ENCODE measurements around the gene BBOF1. TPM values are rescaled to one million over a fixed set of nuclear protein-coding genes. Genes with fewer than 3 reads are reported as not detected.

BBOF1 gene
- total and polyA plus RNA-seq, 2 donors (not counting 1 experiment from before 2014, with no cell fraction given): 0.49 to 2.6 TPM

- intact Hi-C loops (cut with micrococcal nuclease): loop anchor here (10.0 kb wide), 1 partner anchor 1970 kb away; the partner anchor contains the start of genes IFT43 and TGFB3
- POLR2A ChIA-PET: no interaction called here
Measured at GRCh38 chr14:74015176-74015575, 4.0 kb upstream of the BBOF1 start.

GRCh38 chr14:74015963-74016362, 3.2 kb upstream of the BBOF1 start:
- H3K9ac ChIP-seq (ENCODE audit: low read length): no peak overlapping the region
- no peak overlapping the region for H3K4me3 ChIP-seq (ENCODE audit: control extremely low read depth in 1 of 5, extremely low read depth in 1 of 5, insufficient read depth in 1 of 5, low read depth in 2 of 5, low read length in 4 of 5)
- intact Hi-C loops (cut with micrococcal nuclease): loop anchor here (10.0 kb wide), 1 partner anchor 1969 kb away; the partner anchor contains the start of genes IFT43 and TGFB3
- H3K4me1 ChIP-seq (ENCODE audit: control insufficient read depth in 2 of 2, insufficient read depth in 2 of 2, low read length in 2 of 2): peaks cover 5 to 12% of the 10 kb centered on the region in 2 donors
- no peaks in the 10 kb centered on the region for H3K79me2 ChIP-seq (ENCODE audit: control insufficient read depth, insufficient read depth, low read length)
- CTCF ChIA-PET: interaction anchor here (0.6 kb wide), 1 partner anchor 64 kb away, joined by 3 read pairs; no protein-coding TSS in a partner anchor
- H2AFZ ChIP-seq (ENCODE audit: insufficient read depth, low read depth, low read length, poor library complexity, severe bottlenecking): no peak overlapping the region
- H3K9me3 ChIP-seq (ENCODE audit: control extremely low read depth in 1 of 3, control insufficient read depth in 2 of 3, insufficient read depth in 1 of 3, low read length in 2 of 3): no peaks in the 10 kb centered on the region
- H3K36me3 ChIP-seq (replicated peaks in 1 of 2; ENCODE audit: control extremely low read depth in 1 of 2, control insufficient read depth in 1 of 2, extremely low read depth in 1 of 2, insufficient read depth in 2 of 2, low read length in 1 of 2): peaks cover 0 to 4% of the 10 kb centered on the region in 2 experiments
- DNase-seq (no peak), ATAC-seq (ENCODE audit: low read depth) (no peak)
- peaks cover 15% of the 10 kb centered on the region for H3K4me1 Mint-ChIP-seq
- H3K27me3 ChIP-seq (replicated peaks in 1 of 4; ENCODE audit: control extremely low read depth in 1 of 4, control insufficient read depth in 3 of 4, insufficient read depth in 4 of 4, low read length in 3 of 4): no peaks in the 10 kb centered on the region
- H3K4me2 ChIP-seq (replicated peaks; ENCODE audit: low read depth, low read length, poor library complexity, severe bottlenecking): no peak overlapping the region
- TF ChIP-seq CTCF (IDR thresholded peaks at IDR 0.05): no peak
- no peak for TF ChIP-seq EZH2 (IDR thresholded peaks at IDR 0.05; ENCODE audit: borderline replicate concordance, insufficient read depth, low read depth, low read length, poor library complexity, severe bottlenecking)
- POLR2A ChIA-PET: interaction anchor here (0.7 kb wide), 1 partner anchor 112 kb away, joined by 3 read pairs; no protein-coding TSS in a partner anchor
- H3K27ac Mint-ChIP-seq: no peak overlapping the region
- H3K4me3 Mint-ChIP-seq: no peak overlapping the region
- no peak overlapping the region for H3K27ac ChIP-seq (ENCODE audit: low read length in 2 of 2)
- H3K27me3 Mint-ChIP-seq: no peaks in the 10 kb centered on the region
- no peaks in the 10 kb centered on the region for H3K9me3 Mint-ChIP-seq (ENCODE audit: insufficient read depth)
- H4K20me1 ChIP-seq (ENCODE audit: control insufficient read depth, insufficient read depth, low read length, poor library complexity, severe bottlenecking): no peaks in the 10 kb centered on the region

More at GRCh38 chr14:74015176-74015575, 4.0 kb upstream of the BBOF1 start:
- no CpG with 5 or more reads among the region's 3 CpGs for WGBS (ENCODE audit: insufficient coverage)
- H3K4me1 Mint-ChIP-seq: peaks cover 15% of the 10 kb centered on the region
- Histone ChIP-seq H3K4me2 (replicated peaks; ENCODE audit: low read depth, low read length, poor library complexity, severe bottlenecking) (no peak overlapping the region), H3K4me1 (ENCODE audit: control insufficient read depth in 2 of 2, insufficient read depth in 2 of 2, low read length in 2 of 2) (peaks cover 5 to 12% of the 10 kb centered on the region in 2 donors), H2AFZ (ENCODE audit: insufficient read depth, low read depth, low read length, poor library complexity, severe bottlenecking) (no peak overlapping the region), H3K79me2 (ENCODE audit: control insufficient read depth, insufficient read depth, low read length) (no peaks in the 10 kb centered on the region), H3K27me3 (replicated peaks in 1 of 4; ENCODE audit: control extremely low read depth in 1 of 4, control insufficient read depth in 3 of 4, insufficient read depth in 4 of 4, low read length in 3 of 4) (no peaks in the 10 kb centered on the region), H3K4me3 (ENCODE audit: control extremely low read depth in 1 of 5, extremely low read depth in 1 of 5, insufficient read depth in 1 of 5, low read depth in 2 of 5, low read length in 4 of 5) (no peak overlapping the region), H3K36me3 (replicated peaks in 1 of 2; ENCODE audit: control extremely low read depth in 1 of 2, control insufficient read depth in 1 of 2, extremely low read depth in 1 of 2, insufficient read depth in 2 of 2, low read length in 1 of 2) (peaks cover 0 to 8% of the 10 kb centered on the region in 2 experiments), H3K27ac (ENCODE audit: low read length in 2 of 2) (no peak overlapping the region), H3K9me3 (ENCODE audit: control extremely low read depth in 1 of 3, control insufficient read depth in 2 of 3, insufficient read depth in 1 of 3, low read length in 2 of 3) (no peaks in the 10 kb centered on the region), H4K20me1 (ENCODE audit: control insufficient read depth, insufficient read depth, low read length, poor library complexity, severe bottlenecking) (no peaks in the 10 kb centered on the region), H3K9ac (ENCODE audit: low read length) (no peak overlapping the region)
- H3K27ac Mint-ChIP-seq: no peak overlapping the region
- ATAC-seq (ENCODE audit: low read depth) (no peak), DNase-seq (peak; percentile 19)
- CTCF ChIA-PET: interaction anchor here (0.6 kb wide), 1 partner anchor 63 kb away, joined by 3 read pairs; no protein-coding TSS in a partner anchor
- H3K27me3 Mint-ChIP-seq: no peaks in the 10 kb centered on the region
- H3K9me3 Mint-ChIP-seq (ENCODE audit: insufficient read depth): no peaks in the 10 kb centered on the region
- TF ChIP-seq EZH2 (IDR thresholded peaks at IDR 0.05; ENCODE audit: borderline replicate concordance, insufficient read depth, low read depth, low read length, poor library complexity, severe bottlenecking): no peak
- TF ChIP-seq CTCF (IDR thresholded peaks at IDR 0.05): no peak
- H3K4me3 Mint-ChIP-seq: no peak overlapping the region
